NCI-H2081 (cell line): ENCODE results near the gene DNAJC6.
"Not testable (repeated sequence)": the region's sequence is repeated elsewhere in the genome, so short reads cannot be mapped to it uniquely, and the experiment has no call there.

Source experiments
- DNase-seq, 2 experiments: peaks; one replicate each; lab custom pipeline; 2025; lab: John Stamatoyannopoulos, UW

DNAJC6 gene

DNA sequence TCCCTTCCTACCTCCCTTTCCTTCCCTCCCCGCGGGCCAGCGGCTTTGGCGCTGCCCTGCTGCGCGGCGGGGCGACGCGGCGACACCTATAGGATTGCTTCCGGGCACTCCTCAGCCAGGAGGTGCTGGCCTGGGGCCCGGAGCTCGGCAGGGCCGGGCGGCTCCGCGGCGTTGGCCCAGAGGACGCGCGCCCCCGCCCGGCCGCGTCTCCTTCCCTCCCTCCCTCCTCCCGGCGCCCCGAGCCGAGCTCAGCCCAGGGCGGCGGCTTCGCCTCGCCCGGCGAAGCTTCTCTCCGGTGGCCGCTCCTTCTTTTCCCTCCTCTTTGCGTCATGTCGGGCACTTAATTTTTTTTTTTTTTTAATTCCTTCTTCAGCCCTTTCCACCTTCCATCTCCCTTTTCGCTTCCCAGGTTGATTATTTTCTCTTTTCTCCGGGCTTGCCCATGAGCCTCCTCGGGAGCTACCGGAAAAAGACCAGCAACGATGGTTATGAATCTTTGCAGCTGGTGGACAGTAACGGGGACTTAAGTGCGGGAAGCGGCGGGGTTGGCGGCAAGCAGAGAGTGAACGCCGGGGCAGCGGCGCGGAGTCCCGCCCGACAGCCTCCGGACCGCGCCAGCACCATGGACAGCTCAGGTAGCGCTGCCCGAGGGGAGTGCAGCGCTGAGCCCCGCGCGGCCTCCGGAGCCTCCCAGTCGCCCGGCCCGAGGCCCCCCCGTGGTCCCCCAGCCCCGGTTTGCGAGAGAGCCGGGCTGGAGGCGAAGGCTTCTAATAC, at the start of gene DNAJC6:
TSS of gene DNAJC6 (plus strand) at position 240 of the 774 bp plus-strand sequence. CDS start at position 443, 203 bp downstream.
- peak; percentile 82 to 85 for DNase-seq

DNA sequence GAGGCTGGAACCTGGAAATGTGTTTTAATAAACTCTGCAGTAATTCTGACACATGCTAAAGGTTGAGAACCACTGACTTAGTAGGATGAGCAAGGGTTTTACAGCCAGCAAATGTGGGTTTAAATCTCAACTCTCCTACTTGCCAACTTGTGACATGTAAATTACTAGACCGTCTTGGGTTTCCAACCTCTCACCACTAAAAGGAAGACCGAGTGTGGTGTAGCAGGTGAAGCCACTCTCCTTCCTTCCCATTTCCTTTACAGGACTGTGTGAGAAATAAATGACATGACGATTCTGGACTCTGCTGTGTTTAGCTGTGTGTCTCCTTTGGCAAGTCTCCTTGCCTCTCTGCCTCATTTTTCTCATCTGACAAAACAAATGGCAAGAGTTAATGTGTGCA, 49.5 kb upstream of the DNAJC6 start:
- DNase-seq = no peak

DNA sequence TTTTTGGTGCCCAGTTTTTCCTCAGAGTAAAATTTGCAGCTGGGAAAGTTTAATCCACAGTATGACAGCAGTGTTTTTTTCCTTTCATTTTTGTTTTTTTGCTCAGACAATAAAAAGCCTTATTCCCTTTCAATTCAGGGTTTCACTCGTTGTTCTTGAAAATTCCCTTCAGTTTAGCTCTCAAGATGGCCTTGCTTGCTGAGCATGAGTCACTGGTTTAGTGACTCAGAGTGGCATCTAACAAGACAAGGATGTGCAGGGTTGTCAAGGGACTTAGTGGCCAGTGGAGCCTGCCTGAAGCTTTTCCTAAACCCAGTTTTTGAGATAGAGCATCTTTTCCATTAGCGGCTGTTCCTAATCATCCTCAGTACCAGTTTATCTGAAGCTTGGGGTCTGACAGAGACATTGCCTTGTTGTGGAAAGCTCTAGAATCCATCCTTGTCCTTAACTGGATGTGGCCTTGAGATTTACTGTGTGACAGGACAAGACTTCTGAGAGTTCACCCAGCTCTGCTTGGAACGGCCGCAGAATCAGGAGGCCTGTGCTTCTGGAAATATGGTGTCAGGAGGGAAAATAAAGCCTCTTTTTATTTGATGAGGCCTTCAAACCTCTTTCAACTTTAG, 48.4 kb upstream of the DNAJC6 start:
- DNase-seq = no peak

DNA sequence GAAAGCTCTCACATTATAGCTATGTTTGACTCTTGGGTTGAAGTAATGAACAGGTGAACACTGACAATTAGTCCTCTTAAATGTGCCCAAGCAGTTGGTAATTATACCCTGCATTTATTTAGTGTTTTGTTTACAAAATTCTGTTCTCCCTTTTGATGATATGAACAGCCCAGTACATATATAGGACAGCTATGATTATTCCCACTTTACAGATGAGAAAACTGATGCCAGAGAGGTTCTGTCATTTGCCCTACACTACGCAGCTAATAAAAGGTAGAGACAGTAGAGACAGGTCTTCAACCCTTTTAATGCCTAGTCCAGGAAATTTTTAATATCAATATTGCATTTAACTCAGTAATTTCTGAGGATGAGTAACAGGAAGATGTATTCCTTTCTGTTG, 46.1 kb upstream of the DNAJC6 start:
- DNase-seq = no peak

DNA sequence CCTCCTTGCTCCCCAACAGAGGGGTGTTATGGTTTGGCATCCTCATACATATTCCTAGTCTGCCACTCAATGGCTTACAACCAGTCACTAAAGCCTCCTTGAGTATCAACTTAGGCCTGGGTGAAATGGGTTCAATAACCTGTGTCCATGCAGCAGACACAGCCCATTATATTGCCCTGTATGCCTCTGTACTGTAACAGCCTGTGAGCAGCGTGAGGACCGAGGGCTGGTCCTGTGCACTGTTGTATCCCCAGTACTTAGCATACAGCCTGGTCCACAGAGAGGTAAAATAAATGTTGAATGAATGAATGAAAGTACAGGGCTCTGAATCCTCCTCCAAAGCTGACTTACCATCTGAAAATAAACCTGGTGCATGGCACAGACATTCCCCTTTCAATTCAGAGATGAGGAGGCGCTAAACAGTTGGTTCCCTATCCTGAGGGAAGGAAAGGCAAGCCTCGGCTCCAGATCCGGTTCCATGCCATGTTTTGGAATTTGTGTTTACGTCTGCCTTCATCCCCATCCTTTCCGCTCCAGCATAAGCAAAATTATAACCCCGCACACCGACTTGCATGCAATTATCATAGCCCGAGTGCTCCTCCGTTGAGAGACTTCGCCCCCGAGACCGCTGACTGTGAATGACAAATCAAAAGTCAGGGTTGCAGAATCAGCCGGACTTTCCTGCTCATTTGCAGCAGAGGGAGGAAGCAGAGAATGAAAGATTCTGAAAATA, 45.0 kb upstream of the DNAJC6 start:
- peak in 1 of 2 experiments; percentile 58 for DNase-seq

DNA sequence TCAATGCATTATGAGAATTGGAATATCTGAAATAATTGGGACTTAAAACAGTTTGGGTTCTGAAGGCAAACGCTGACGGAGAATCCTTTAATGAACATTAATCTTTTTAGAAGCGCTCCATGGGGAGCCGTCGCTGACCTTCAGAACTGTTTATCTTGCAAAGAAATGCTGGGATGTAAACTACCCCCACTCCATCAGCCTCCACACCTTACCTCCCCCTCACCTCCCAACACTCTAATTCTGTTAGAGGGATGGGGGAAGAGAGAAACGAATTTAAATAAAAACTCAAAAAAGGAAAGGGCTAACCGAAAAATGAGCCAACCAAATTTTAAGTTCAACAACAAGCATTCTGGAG, 44.1 kb upstream of the DNAJC6 start:
- no peak for DNase-seq

DNA sequence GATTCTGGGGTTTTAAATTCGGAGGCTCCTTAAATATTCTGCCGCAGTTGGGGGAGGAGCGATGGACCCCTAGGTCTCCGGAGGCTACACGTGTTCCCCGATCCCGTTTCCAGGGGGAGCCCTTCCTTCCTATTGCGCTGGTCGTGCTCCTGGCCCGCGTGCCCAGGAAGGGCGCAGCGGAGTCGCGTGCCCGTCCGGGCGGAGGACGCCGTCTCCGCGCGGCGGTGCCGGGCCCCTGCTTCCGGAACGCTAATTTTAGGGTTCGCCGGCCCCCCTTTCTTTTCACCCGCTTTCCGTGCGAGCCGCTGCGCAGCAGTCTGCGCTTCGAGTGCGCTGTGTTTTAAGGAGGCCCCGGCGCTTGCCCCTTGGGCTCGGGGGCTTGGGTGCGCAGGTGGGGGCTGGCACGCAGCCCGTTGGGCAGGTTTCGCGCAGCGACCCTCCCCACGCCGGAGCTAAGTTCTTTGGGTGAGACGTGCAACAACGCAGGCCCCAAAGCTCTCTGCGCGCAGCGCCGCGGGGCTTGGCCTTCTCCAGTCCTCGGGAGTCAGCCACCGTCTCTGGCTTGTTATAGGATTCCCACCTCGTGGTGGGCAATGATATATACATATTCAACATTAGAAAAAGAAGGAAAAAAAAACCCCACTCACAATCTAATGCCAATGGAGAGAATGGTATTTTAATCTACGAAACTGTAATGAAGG, 43.5 kb upstream of the DNAJC6 start:
- DNase-seq = peak; percentile 52 to 66

DNA sequence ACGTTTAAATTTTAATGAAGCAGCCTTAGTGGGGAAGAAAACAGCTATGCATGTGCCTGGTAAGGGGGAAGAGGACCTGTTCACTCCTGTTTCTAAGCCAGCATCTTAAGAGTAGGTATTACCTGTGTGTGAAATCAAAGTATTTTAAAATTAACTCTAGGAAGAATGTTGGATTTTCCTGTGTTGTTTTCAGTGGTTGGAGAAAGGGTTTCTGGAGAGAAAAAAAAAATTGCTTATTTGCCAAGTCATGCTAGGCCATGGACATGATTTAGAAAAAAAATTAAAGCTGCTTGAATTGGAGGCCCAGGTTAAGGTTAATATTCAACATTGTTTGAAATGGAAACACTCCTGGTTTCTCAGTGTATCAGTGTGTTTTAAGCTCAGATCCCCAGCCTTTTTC, 42.9 kb upstream of the DNAJC6 start:
- DNase-seq = no peak

DNA sequence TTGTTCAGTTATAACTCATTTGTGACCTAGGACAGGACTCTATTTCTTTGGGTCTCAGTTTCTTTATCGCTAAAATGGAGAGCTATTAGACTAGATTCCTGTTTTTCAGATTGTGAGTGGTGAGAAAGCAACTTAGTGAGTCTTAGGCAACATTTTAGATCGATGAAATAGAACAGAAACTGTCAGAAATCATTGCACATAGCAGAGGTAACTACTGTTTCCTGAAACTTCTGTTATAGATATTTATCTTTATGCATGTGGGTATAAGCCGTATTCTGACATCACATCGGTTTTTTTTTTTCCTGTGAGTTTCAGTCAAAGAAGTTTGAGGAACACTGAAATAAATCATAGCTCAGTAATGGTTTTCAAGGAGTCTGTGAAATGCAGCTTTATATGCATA, 42.1 kb upstream of the DNAJC6 start:
- no peak for DNase-seq

DNA sequence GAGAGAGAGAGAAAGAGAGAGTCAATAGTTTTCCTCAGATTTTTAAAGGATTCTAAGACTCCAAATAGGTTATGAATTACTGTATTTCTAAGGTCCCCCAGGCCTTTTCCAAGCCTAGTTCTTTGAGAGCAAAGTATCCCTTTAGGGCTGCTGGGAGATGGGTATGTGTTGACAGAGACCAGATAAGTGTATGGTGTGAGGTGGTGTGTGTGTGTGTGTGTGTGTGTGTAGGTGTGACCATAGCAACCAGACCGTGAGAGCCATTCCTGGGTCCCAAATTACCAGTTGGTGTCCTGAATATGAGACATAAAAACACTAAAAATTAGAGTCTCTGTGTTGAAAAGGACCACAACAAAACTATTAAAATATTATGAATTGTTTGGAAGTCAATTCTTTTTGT, 41.7 kb upstream of the DNAJC6 start:
- peak in 1 of 2 experiments; percentile 27 for DNase-seq

DNA sequence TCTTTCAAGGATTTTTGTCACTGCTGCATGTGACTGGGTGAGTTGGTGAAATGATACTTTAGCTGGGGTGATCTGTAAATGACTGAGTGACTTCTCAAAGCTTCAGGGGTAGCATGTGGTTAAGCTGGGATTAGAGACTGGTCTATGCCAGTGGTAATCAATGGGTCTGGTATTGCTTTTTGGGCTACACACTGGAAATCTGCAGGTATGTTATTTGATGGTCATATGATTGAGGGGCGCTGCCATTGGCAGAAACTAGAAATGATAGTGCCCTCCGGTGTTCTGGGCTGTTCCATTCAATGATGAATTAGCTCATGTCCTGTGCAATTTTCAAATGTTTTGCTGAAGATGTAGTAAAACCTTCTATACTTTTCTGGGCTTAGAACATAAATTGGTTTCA, 39.7 kb upstream of the DNAJC6 start:
- DNase-seq = no peak

DNA sequence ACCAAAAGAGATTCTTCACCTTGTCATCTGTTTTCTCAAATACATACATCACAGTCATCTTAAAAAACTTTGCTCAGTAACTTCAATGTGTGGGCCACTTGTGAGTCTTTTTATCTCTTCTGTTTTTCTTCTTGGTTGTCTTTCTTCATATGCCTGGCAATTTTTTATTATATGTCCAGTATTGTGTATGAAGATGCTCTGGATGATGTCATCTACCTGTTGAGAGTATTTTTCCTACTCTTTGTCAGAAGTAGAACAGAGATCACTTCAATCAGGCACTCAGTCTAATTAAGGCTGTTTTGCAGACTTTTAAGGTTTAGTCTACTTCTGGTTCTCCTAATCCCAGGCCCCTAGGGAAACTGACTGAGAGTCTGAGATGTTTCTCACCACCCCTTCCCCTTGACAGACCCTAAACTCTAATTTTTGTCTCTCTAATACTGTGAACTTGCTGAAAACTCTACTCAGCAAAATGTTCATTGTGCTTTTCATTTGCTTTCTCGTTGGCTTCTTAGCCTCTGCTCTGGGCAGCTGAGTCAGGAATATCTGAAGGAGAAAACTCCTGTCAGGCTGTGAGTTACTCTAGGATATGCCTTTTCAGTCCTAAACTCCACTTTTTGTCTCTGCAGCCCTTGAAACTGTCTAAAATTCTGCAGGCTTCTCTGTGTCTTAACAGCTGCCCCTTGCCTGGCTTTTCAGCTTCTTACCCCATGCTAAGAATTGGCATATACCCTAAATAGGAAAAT, 33.0 kb upstream of the DNAJC6 start:
- DNase-seq = no peak

DNA sequence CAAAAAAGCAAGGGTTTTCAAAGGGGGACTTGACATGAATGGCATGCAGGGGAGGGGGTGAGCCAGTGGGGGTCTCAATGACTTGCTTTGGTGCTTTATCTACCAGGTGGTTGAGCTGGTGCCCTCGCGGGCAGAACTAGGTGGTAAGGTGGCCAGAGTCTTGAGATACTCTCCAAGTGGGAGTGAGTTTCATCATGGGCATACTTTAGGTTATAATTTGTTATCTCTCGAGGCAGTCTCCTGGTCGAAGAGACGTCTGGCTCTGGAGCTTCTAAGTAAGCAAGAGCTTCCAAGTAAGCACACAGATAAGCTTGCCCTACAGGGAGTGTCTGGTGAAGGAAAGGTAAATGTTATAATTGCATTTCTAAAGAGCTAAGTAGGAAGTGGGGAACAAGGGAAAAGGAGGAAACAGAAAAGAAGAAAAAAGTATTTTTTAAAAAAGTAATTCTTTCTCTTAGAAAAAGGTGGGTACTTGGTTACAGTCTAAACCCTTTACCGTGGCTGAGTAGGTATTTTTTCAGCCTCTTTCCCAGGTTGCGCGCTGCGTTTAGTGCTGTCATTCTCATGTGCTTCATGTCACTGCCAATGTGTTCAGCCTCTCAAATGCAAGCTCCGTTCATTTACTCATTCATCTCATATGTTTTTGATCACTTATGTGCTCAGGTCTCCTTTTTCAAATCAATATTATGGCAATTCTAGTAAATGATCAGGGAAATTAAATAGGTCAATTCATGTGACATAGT, 31.6 kb upstream of the DNAJC6 start:
- DNase-seq = no peak

DNA sequence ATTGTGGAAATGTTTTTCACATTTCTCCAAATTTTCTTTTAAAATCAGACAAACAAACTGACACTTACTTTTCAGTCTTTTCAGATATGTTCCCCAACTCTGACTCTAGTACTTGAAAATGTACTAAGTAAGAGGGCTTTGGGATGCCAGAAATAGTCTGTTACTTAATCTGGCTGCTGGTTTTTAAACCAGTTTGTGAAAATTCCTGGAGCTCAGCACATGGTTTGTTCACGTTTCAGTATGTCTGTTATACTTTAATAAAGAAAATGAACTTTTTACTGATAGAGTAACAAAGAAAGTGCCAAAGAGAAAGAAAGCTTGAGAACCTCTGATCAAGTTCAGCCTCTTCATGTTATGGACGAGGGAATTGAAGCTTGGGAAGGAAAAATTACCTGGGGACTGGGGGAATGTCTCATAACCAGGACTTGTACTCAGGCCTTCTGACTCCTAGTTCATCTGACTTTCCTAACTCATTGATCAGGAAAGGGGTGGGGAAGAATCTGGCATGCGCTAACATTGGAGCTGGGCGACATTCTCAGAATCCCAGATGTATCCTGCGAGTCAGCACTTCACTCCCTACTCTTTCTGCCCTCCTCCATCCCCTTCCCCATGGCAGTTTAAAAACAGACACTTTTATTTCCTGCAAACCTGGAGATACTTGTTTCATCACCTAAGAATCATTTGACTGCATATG, 30.8 kb upstream of the DNAJC6 start:
- no peak for DNase-seq

DNA sequence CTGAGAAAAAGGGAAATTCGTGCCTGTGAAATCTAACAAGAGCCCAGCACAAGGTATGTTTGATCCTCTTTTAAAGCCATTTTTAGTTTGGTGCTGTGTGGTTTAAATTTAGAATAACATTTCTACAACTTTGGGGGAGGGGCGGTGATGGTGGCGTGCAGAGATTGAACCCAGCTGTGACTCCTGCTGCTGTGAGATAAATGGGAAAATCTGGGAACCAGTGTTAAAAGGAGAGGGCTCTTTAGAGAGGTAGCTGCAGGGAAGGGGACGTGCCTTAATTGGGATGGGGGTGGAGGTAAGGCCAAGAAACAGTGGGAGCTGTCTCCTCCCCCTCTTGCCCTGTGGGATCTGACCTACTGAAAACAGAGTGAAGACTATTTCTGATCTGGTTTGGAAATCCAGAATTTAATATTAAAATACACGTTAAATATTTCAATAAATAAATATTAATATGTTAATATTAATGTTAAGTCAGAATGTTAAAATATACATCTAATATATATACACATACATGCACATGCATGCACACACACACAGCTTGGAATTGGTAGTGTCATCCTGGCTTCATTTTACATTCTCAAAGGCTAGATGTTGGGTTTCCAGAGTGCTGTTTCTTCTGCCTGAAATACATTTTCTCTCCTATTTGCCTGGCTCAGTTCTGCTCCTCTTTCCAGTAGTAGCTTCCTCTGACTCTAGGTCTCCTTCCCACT, 30.1 kb upstream of the DNAJC6 start:
- no peak for DNase-seq

DNA sequence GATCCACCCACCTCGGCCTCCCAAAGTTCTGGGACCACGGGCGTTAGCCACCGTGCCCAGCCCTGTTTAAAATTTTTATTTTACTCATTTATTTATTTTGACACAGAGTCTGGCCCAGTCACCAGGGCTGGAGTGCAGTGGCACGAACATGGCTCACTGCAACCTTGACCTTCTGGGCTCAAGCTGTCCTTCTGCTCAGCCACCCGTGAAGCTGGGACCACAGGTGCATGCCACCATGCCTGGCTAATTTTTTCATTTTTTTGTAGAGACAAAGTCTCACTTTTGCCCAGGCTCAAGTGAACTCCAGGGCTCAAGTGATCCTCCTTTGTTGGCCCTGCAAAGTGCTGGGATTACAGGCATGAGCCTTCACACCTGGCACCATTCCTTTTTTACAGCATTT, 27.5 kb upstream of the DNAJC6 start:
- DNase-seq = no peak

DNA sequence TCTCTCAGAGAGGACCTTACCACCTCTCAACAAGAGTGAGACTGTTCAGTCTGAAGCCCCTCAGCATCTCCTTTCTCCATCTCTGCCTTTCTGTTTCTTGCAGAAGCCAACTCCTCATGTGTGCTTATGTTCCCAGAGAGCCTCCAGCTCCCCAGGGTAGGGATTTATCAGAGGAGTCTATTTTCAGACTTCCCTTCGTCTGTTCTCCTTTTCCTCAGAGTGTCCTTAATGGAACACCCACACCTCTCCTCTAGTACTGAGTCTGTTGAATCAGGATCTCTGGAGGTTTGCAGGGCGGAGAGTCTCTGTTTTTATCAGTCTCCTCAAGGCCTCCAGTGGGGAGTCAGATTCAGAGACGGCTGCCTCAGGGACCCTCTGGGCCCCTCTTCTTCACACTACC, 25.1 kb upstream of the DNAJC6 start:
- DNase-seq = no peak

DNA sequence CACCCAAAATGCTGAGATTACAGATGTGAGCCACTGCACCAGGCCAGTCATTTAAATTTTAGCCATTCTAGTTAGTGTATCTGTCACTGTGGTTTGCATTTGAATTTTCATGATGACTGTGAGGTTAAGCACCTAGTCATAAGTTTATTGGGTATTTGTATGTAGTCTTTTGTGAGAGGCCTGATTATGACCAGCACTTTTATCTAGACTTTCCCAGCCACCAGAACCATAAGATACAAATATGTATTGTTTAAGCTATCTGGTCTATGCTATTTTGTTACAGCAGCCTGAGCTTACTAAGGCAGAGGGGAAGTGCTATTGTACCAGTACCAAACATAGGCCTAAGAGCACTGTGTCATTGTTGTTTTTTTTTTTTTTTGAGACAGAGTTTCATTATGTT, 19.9 kb upstream of the DNAJC6 start:
- DNase-seq = no peak

DNA sequence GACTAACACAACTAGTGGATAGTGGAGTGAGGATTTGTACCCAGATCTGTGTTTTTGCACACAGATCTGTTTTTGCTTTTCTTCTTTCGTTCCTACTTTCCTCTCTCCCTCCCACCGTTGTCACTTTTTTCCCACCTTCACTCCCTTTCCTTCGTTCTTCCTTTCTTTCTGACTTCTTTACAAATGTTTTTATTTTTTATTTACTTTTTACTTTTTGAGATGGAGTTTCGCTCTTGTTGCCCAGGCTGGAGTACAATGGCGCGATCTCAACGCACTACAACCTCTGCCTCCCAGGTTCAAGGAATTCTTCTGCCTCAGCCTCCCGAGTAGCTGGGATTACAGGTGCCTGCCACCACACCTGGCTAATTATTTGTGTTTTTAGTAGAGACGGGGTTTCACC, 17.5 kb upstream of the DNAJC6 start:
- DNase-seq = not testable (repeated sequence)
